ENCODE measurements around the gene DLX5.

The DLX5 gene

GRCh38 chr7:97017192-97018125 is 7.2 kb downstream of the DLX5 start:
- in situ Hi-C loops (cut with MboI; ENCODE audit: low sequenced_read_pairs, unreplicated experiment): no loop called here
- no peak for TF ChIP-seq CTCF (IDR thresholded peaks at IDR 0.05; ENCODE audit: borderline replicate concordance, control extremely low read depth, extremely low read depth, insufficient read depth, missing control alignments)
- DNase-seq (ENCODE audit: low spot score): no peak

- no peak for TF ChIP-seq CTCF (IDR thresholded peaks at IDR 0.05; ENCODE audit: borderline replicate concordance, control extremely low read depth, extremely low read depth, insufficient read depth, missing control alignments)
- in situ Hi-C loops (cut with MboI; ENCODE audit: low sequenced_read_pairs, unreplicated experiment): no loop called here
- no peak for DNase-seq (ENCODE audit: low spot score)
Measured at GRCh38 chr7:97016381-97017191, 8.0 kb downstream of the DLX5 start.

- no peak for TF ChIP-seq CTCF (IDR thresholded peaks at IDR 0.05; ENCODE audit: borderline replicate concordance, control extremely low read depth, extremely low read depth, insufficient read depth, missing control alignments)
- in situ Hi-C loops (cut with MboI; ENCODE audit: low sequenced_read_pairs, unreplicated experiment): no loop called here
- no peak for DNase-seq (ENCODE audit: low spot score)
Measured at GRCh38 chr7:97015756-97016380, 8.8 kb downstream of the DLX5 start.

GRCh38 chr7:97015279-97015678 is 9.4 kb downstream of the DLX5 start:
- in situ Hi-C loops (cut with MboI; ENCODE audit: low sequenced_read_pairs, unreplicated experiment): no loop called here
- no peak for TF ChIP-seq CTCF (IDR thresholded peaks at IDR 0.05; ENCODE audit: borderline replicate concordance, control extremely low read depth, extremely low read depth, insufficient read depth, missing control alignments)
- no peak for DNase-seq (ENCODE audit: low spot score)

GRCh38 chr7:97014145-97014750 is 10.4 kb downstream of the DLX5 start:
- in situ Hi-C loops (cut with MboI; ENCODE audit: low sequenced_read_pairs, unreplicated experiment): no loop called here
- TF ChIP-seq CTCF (IDR thresholded peaks at IDR 0.05; ENCODE audit: borderline replicate concordance, control extremely low read depth, extremely low read depth, insufficient read depth, missing control alignments): no peak
- no peak for DNase-seq (ENCODE audit: low spot score)

- no peak for DNase-seq (ENCODE audit: low spot score)
- no peak for TF ChIP-seq CTCF (IDR thresholded peaks at IDR 0.05; ENCODE audit: borderline replicate concordance, control extremely low read depth, extremely low read depth, insufficient read depth, missing control alignments)
- in situ Hi-C loops (cut with MboI; ENCODE audit: low sequenced_read_pairs, unreplicated experiment): no loop called here
Measured at GRCh38 chr7:97013845-97014134, 10.8 kb downstream of the DLX5 start.
